Fibroblast of mammary gland (primary cell): ENCODE results near the gene LRRIQ3.
"Not testable (repeated sequence)": the region's sequence is repeated elsewhere in the genome, so short reads cannot be mapped to it uniquely, and the experiment has no call there.

Experiments used
- DNase-seq: peaks from one replicate; pipeline ENCODE4 v3.0.0-alpha.2; 2010; ENCODE audit warnings: low read depth
- H3K4me3 ChIP-seq: 2 replicates; pipeline ENCODE4 v1.5.1; 2011; ENCODE audit warnings: low read depth, mild to moderate bottlenecking, low read length, moderate library complexity; ENCODE audit not compliant: control insufficient read depth
- TF ChIP-seq, protein P1 (sequence below): conservative IDR thresholded peaks from 2 replicates; pipeline ENCODE4 v1.5.1; 2011; ENCODE audit warnings: low read depth, low read length, inconsistent platforms; ENCODE audit not compliant: control insufficient read depth, insufficient read depth

LRRIQ3 gene

DNA sequence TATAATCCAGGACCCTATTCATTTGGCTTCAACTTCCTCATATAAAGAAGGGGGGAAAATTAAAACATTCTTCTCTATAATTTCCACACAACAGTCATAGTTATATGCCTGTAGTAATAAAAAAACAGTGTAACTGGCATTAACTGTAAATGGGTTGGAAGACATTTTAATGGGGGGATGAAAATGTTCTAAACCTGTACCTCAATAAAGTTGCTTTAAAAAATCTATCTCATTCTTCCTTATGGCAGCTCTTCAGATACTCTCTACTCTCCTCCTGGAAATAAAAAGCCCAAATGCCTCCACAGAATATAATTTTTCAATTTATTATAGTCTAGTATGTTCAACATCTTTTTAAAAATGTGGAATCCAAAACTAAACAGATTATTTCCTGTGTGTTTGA, 2.6 kb downstream of the LRRIQ3 start:
- TF ChIP-seq, protein P1, sequence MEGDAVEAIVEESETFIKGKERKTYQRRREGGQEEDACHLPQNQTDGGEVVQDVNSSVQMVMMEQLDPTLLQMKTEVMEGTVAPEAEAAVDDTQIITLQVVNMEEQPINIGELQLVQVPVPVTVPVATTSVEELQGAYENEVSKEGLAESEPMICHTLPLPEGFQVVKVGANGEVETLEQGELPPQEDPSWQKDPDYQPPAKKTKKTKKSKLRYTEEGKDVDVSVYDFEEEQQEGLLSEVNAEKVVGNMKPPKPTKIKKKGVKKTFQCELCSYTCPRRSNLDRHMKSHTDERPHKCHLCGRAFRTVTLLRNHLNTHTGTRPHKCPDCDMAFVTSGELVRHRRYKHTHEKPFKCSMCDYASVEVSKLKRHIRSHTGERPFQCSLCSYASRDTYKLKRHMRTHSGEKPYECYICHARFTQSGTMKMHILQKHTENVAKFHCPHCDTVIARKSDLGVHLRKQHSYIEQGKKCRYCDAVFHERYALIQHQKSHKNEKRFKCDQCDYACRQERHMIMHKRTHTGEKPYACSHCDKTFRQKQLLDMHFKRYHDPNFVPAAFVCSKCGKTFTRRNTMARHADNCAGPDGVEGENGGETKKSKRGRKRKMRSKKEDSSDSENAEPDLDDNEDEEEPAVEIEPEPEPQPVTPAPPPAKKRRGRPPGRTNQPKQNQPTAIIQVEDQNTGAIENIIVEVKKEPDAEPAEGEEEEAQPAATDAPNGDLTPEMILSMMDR = no peak
- DNase-seq = no peak
- H3K4me3 ChIP-seq = no peak overlapping the region

DNA sequence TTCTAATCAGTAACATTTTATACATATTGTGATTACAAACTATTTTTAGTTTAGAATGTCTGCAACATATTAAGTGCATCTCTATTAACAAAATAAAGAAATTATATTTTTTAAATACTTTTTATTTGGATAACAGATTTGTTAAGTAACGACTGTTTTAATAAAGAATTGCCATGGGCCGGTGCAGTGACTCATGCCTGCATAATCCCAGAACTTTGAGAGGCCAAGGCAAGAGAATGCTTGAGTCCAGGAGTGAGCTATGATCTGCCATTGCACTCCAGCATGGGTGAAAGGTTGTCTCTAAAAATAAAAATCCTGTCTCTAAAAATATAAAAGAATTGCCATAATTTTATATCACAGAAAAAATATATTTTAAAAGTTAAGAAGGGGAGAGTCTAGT, 4.1 kb downstream of the LRRIQ3 start:
- TF ChIP-seq, protein P1 = no peak
- H3K4me3 ChIP-seq = no peak overlapping the region
- peak; percentile 70 for DNase-seq

DNA sequence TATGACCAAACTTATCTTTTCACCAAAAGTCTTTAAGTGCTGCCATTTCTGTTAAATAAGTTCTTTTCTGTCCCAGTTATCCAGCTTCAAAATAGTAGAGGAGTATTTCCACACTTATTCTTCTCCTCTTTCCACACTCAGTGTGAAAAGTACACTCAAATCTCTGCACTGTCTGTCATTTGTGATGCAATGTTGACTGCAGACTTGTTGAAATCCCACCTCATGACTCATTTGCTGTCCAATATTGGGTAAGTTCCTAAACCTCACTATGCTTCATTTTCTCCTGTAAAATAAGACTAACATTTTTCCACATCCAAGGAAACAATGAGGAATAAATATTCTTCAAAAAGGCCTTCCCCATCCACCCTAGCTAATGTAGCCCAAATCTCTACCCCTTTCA, 17.5 kb downstream of the LRRIQ3 start:
- TF ChIP-seq, protein P1 = no peak
- DNase-seq = peak; percentile 60
- no peak overlapping the region for H3K4me3 ChIP-seq

DNA sequence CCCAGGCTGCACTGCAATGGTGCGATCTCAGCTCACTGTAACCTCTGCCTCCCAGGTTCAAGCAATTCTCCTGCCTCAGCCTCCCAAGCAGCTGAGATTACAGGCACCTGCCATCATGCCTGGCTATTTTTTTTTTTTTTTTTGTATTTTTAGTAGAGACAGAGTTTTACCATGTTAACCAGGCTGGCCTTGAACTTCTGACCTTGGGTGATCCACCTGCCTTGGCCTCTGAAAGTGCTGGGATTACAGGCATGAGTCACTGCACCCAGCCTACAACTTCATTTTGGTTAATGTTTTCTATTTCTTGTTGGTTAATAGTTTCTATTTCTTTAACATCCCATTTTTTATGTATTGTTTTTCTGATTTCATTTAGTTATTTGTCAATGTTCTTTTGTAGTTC, 23.6 kb downstream of the LRRIQ3 start:
- H3K4me3 ChIP-seq, DNase-seq: not testable (repeated sequence)

DNA sequence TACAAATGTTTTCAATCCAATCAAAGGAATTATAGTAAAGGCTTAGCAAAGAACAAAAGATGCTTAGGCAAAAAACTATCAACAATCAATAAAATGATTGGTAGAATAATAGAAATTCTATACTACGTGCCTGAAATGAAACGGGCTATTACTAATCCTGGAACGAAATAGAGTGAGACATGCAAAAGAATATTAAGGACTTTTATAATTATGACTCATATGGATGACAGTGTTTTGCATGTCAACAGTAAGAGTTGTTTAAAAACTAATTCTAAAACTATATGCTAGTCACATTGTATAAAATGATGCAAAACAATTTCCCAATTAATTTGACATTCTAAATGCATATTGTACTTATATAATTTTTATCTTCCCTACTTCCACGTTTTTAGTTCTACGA, 35.6 kb downstream of the LRRIQ3 start:
- TF ChIP-seq, protein P1 = no peak
- DNase-seq = peak; percentile 5
- H3K4me3 ChIP-seq = no peak overlapping the region

DNA sequence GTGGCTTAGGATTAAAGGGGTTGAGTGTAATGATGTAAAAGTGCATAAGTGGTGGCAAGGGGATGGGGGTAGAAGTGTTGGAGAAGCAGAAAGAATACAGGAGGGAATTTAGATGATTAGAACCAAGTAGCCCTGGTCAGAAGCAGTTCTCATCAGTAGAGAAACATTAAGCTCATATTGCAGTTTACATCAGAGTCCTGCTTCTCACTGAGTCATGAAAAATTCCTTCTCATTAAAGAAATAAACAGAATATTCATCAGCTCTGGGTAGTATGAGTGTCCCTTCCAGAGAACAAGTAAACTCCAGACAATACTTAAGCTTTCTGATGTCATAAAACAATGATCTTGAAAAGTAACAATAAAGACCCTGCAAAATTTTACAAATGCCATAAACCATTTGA, 36.5 kb downstream of the LRRIQ3 start:
- no peak overlapping the region for H3K4me3 ChIP-seq
- TF ChIP-seq, protein P1 = no peak
- DNase-seq = peak; percentile 19

DNA sequence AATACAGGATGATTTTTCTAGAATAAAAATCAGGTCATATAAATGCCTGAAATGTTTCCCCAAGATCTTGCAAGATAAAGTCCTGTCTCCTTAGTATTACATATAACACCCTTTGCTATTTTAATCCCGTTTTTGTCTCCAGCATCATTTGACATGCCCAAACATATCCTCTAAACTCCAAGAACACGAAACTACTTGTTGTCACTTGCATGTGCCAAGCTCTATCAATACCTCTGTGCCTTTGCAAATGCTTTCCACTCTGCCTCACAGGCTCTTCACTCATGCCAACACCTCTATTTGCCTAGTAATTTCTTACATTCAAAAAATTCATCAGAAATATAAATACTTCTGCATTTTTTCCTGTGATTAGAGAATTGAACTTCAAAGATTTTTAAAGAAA, 37.9 kb downstream of the LRRIQ3 start:
- TF ChIP-seq, protein P1 = no peak
- no peak overlapping the region for H3K4me3 ChIP-seq
- no peak for DNase-seq
